ENCODE results near the gene TEC. TPM values are rescaled to one million over a fixed set of nuclear protein-coding genes. Genes with fewer than 3 reads are reported as not detected.
"Not testable (repeated sequence)": the region's sequence is repeated elsewhere in the genome, so short reads cannot be mapped to it uniquely, and the experiment has no call there.

The TEC gene
- total RNA-seq, 1 donor from 2014 or later = 6.1 TPM

DNA sequence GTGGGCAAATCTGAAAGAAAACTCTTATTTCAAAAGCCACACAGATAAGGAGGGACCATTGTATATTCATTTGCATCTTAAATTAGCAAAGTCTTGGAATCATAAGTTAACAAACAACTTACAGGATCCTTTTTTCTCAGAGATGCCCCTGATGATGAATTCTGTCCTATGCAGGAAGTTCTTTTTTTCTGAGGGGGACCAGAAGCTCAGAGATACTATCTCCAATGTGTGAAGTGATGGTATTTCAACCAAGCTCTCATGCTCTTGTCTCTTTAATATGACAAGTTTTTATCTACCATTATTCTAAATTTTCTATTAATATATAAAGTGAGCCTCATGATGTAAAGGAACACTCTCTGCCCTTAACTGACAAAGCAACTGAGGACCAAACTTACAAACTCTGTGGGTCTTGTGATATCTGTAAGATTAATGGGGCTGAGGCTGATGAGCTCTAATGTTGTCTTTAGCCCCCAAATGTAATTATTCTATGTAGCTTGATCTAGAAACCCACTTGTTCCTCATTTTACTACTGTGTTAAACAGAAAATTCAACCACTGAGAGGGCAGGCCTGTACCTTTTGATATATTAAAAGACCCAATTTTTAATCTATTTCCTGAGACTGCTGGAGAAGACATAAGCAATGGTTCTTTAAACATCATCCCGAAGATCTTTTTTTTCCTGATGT is 27.0 kb downstream of the TEC start:
- no peak for DNase-seq (ENCODE audit: low read depth)

DNA sequence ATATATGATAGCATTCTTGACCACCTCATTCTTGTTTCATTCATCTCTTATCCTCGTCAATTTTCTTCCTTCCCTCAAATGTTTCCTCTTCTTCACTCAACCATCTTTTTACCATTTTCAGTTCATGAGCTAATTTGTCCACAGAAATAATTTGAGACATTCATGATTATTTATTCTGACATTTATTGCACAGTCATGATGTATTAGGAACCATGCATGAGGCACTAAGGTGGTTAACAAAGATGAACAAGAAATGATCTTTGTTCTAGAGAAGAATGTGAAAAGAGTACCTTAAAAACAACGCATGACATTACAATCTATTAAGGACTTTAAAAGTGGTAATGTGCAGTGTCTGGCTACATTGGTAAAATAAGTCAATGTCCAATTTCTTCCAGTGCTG is 27.9 kb downstream of the TEC start:
- DNase-seq (ENCODE audit: low read depth) = no peak

DNA sequence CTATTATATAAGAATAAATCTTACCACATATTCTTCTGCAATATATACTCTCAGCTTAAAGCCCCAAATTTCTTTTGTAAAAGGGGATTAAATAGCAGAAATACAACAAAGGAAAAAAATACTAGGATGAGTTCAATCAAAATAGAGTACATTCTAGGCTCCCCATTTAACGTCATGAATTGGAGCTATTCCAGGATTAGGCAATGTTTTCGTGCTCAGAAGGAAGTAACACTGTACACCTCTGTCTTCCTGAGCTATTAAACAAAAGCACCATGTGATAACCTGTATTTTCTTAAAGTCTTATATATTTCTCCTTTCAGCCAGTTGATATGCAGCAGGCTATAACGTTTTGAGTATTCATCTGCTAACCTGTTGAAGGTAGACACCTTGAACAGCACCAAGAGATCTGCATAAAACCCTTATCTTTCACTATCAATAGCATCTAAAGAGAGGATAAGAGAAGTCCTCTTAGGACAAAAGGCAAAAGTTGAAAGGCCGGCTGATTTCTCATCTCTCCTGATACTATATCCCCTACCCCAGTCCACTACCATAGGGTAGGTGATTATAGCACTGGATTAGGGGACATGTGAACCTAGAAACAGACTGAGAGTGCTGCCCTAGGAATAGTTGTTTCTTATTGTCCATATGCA is 31.5 kb downstream of the TEC start:
- peak; percentile 84 for DNase-seq (ENCODE audit: low read depth)

DNA sequence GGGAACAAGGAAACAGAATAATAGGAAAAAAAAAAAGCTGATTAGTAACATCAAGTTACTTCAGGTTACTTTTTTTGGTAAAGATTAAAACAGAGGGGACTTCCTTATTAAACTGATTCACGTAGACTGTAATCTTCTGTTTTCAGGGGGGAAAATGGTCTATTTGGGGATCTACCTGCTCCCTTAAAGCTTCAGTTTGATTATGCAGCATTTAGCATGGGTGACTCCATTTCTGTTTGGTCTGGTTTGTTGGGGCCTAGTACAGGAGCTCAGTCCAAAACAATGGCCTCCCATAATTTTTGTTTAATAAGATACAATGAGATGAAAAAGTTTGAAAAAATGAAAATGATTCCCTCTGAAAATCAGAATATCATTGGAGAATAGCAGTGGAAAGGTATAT is 34.6 kb downstream of the TEC start:
- DNase-seq (ENCODE audit: low read depth) = no peak

DNA sequence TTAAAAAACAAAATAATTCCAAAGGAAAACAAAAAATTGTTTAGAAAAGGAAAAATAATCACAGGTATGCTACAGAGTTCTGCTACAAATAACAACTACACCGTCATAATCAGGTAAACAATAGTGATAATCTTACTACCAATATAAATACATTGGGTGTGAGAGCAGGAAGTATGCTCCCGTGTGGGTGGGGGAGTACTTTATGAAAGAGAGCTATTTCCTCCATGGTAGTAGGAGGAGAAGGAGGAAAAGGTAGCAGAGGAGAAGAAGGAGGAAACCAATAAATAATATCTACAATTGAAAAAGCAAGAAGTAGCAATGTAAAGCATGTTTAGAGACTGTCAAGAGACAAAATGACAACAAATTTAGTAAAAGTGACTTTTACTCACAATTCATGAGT is 35.1 kb downstream of the TEC start:
- no peak for DNase-seq (ENCODE audit: low read depth)

DNA sequence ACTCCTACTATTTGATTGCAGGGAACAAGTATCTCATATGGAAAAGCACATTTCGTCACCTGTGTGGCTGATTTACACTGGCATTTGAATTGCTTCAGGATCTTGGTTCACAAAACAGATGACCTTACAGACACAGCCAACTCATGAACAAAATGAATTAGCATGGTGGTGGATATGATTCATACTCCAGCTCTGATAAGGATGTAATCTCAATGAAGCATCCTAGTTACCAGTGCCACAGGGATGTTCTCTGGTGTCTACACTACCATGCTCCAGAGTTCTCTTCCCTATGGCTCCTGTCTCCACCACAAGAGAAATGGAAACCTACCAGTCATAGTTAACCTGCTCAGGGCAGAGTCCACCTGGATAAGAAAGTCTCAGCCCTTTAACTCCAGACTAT is 40.7 kb downstream of the TEC start:
- DNase-seq (ENCODE audit: low read depth) = peak; percentile 28

DNA sequence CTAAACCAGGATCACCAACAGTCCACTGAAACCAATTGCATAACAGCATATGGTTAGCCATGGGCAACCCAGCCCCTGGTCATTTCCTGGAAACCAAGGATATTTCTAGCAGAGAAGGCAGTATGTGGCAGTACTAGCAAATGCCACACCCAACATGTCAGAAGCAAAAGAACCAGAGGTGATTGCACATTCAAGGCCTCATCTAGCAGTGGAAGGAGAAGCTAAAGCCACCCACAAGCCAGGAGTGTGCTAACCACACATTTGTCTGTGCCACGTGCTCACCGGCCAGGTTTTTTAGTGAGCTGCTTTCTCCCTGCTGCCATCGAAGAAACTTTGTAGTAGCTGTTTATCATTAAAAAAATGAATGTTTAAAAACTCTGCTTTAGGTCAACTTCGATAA is 42.0 kb downstream of the TEC start:
- DNase-seq (ENCODE audit: low read depth) = peak; percentile 67

DNA sequence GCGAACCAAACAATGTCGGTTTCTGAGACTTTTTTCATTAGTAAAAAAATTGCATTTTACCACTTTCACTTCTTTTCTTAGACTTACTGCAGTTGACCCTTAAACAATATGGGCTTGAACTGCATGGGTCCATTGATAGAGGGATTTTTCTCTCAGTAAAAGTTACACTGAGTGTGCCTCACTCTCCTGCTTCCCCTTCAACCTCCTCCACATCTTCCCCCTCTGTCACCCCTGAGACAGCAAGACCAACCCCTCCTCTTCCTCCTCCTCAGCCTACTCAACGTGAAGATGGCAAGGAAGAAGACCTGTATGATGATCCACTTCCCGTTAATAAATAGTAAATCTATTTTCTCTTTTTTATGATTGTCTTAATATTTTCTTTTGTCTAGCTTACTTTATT is 43.4 kb downstream of the TEC start:
- DNase-seq (ENCODE audit: low read depth) = no peak

DNA sequence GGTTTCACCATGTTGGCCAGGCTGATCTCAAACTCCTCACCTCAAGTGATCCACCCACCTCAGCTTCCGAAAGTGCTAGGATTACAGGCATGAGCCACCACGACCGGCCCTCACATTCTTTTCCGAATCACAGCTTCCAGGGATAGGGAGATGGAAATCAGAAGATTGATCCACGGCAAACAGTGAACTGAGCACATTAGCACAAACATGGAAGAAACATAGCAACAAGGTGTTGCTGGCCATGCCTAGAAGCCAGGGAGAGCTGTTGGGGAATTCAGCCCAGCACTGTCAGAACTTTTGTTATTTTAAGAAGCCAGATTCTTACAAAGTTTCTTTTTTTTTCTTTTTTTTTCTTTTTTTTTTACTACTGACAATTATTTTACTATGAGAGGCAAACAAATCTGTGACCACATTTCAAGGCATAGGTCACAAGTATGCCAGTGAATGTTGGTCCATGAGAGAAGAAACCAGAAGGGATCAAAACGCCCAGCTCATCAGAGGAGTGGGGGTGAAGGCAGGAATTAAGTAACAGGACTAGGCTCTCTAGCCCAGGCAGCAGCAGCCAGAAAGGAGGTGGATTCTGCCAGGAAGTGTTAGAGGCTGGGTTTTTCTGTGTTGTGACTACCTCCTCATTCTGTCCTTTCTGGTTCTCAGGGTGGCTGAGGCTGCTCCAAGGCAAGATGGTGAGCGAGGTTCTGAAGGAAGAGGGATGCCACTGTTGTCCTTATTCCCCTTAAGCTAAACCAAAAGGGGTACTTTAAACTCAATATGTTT is 44.1 kb downstream of the TEC start:
- no peak for DNase-seq (ENCODE audit: low read depth)

DNA sequence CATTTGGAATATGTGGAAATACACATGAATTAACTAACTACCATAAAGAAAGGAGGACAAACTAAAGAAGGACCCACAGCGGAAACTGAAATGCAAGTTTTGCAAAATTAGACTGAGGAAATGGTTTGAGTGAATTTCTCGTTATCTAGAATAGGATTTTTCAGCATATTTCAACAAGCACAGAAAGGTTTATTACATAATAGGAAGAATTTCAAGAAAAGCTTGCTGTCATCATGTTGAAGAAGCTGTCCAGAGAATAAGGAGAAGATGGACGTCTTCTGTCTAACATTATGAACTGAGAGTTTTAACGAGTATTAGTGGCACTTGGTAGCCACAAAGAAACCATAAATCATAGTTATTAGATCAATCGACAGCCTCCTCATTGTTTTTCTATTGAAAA is 45.0 kb downstream of the TEC start:
- no peak for DNase-seq (ENCODE audit: low read depth)

DNA sequence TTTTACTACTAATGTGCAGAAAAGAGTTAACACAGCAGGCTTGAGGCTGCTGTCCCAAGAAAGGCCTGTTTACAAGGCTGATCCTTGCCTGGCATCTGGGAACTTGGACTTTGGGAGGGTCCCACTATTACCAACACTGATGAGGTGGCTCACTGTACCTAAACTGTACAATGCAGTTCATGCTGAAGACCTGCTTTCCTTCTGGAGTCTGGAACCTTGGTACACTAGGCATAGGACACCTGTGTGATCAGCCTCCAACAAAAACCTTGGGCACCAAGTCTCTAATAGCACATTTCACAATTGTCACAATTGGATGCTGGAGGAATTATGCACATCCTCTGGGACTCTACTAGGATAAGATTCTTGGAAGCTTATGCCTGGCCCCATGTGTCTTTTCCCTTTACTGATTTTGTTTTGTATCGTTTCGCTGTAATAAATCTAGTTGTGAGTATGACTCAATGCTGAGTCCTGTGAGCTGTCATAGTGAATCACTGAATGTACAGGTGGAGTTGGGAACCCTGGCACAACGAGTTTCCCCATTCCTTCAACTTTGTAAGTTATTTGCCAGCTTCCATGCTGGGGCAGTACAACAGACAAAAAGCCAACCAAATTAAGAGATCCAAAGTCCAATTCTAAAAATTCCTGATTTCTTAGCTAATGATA is 45.9 kb downstream of the TEC start:
- DNase-seq (ENCODE audit: low read depth) = peak; percentile 87

DNA sequence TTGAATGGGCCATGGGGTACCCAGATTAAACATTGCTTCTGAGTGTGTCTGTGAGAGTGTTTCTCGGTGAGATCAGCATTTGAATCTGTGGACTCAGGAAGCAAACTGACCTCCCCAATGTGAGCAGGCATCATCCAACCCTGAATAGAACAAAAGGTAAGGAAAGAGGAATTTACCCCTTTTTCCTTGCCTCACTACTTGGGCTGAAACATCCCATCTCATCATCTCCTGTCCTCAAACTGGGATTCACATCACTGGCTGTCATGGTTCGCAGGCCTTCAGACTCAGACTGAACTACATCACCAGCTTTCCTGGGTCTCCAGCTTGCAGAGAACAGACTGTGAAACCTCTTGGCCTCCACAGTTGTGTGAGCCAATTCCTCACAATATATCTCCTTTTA is 47.1 kb downstream of the TEC start:
- DNase-seq (ENCODE audit: low read depth) = peak; percentile 78

DNA sequence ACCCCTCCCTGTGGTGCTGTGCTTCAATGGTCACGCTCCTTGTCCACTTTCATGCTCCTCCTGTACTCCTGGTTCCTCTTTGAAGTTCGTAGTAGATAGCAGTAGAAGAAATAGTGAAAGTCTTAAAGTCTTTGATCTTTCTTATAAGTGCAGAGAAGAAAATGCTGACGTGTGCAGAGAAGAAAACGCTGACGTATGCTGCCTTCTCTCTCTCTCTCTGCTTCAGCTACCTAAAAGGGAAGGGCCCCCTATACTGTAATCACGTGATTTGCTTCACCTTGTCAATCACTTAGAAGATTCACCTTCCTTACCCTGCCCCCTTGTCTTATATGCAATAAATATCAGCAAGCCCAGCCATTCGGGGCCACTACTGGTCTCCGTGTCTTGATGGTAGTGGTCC is 50.2 kb downstream of the TEC start:
- not testable (repeated sequence) for DNase-seq (ENCODE audit: low read depth)

DNA sequence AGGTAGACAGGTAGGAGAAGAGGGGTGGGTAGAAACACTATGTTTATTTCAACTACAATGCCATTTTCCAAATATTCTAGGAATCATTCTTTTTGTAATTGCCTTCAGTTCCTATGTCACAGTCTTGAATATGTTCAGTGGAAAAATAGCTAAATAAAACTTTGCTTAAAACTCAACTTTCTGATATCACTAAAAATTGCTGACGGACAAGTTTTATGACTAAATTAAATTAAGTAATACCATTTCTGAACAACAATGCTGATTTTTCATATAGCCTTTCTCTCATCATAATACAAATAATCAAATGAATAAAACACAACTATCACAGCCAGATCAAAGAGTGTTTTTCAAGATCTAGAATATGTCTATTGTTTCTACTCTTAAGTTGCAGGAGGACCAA is 53.1 kb downstream of the TEC start:
- DNase-seq (ENCODE audit: low read depth) = no peak

DNA sequence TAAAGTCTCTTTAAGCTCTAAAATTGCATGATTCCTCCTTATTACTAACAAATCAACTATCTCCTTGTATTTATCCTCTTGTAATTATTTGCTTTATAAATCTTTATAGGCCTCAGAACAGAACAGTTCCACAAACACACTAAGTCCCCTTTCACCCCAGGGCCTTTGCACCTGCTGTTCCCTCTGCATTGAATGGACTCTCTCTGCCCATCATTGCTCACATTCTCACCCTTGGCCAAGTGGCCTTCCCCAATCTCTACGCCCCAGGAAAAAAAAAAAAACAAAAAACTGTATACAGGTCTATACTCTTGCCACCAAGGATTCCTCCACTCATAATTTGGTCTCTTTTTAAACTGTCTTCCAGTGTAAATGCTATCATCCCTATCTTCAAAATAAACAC is 53.7 kb downstream of the TEC start:
- no peak for DNase-seq (ENCODE audit: low read depth)

DNA sequence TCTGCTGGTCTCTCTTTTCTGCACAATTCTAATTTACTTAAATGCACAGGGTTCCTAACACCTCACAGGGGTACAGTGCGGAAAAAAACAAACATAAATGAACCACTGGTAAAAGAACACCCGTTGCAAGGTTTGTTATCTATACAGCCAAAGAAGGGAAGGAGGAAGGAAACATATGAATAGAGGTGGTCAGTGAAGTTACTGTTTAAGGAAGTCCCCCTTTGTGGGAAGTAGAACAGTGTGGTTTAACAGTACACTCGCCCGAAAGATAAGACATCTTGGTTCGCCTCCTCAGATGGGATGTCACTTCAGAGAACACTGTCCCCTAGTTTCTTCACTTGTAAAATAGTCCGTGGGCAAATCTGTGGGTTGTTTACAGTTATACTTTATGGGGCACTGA is 57.5 kb downstream of the TEC start:
- DNase-seq (ENCODE audit: low read depth) = no peak

DNA sequence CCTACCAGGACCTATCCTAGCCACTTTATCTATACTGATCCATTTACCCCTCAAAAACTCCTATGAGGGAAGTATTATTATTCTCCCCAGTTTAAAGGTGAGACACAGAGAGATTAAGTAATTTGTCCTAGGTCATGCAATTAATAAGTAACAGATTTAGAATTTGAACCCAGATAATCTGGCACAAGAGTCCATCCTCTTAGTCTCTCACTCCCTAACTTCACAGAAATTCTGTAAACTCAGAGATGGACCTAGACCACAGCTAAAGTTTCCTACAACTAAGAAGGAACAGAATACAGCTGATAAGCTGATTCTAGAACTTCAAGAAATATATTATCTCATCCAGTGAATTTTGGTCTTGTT is 58.7 kb downstream of the TEC start:
- no peak for DNase-seq (ENCODE audit: low read depth)

DNA sequence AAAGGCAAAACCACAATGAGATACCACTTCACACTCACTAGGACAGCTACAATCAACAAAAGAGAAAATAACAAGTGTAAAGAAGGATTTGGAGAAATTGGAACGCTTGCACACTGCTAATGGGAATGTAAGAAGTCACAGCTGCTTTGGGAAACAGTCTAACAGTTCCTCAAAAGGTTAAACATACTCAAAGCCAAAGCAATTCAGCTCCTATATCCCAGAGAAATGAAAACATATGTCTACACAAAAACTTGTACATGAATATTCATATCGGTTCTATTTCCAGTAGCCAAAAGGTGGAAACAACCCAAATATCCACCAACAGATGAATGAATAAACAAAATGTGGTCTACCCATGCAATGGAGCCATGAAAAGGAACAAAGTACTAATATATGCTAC is 64.0 kb downstream of the TEC start:
- no peak for DNase-seq (ENCODE audit: low read depth)

DNA sequence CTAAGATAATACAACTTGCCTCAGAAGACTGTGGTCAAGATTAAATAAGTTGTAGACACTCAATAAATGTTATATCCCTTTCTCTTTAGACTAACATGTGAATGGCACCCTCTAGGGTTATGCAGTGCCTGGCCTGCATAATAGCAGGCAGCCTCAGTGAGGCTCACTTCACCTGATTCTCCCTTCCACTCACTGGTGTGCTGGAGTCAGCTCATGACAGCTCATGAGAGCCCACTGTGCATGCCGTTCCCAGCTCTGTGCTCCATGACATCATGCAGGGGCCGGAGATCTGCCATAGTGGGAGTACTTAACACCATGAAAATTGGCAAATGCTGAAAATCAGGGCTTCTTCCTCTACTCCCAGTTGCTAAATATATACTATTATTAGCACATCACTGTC is 64.5 kb downstream of the TEC start:
- DNase-seq (ENCODE audit: low read depth) = no peak

DNA sequence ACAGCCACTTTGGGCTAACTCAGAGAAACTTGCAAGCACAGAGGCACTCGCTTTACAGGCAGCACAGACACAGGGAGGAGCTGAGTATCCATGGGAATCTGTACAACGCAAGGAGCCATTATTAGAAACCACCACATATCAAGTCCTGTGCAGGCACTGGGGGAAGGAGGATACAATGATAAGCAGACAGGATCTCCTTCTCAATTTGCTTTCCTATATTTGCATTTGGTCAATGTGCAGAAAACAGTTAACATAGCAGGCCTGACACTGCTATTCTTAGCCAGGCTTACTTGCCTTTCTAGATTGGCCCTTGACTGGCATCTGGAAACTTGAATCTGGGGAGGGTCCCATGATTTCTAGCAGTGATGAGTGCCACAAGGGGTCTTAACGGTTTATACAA is 65.8 kb downstream of the TEC start:
- DNase-seq (ENCODE audit: low read depth) = no peak

DNA sequence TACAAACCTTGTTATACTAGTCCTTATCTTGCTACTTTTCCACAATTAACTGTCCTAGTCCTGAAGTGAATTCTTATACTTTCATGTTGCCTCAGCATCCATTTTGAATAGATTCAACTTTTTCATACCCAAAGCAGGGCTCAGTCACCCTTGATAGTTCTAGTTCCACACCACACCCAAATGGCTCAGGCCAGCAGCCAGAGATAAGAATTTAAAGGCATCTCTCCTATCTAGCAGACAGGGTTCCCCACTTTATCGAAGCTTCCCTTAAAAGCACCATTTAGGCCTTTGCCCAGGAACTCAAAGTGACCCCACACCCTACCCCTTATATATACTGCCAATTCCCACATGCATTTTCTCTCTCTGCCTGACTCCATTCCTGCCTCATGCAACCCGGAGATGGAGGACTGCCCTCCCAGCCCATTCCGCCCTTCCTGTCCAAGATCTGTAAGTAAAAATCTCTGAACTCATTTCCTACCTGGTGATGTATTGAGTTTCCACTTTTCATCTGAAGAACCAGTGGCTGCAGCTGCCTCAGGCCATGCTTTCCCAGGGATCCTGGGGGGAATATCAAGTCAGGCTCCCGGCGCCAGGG is 71.9 kb downstream of the TEC start:
- no peak for DNase-seq (ENCODE audit: low read depth)

DNA sequence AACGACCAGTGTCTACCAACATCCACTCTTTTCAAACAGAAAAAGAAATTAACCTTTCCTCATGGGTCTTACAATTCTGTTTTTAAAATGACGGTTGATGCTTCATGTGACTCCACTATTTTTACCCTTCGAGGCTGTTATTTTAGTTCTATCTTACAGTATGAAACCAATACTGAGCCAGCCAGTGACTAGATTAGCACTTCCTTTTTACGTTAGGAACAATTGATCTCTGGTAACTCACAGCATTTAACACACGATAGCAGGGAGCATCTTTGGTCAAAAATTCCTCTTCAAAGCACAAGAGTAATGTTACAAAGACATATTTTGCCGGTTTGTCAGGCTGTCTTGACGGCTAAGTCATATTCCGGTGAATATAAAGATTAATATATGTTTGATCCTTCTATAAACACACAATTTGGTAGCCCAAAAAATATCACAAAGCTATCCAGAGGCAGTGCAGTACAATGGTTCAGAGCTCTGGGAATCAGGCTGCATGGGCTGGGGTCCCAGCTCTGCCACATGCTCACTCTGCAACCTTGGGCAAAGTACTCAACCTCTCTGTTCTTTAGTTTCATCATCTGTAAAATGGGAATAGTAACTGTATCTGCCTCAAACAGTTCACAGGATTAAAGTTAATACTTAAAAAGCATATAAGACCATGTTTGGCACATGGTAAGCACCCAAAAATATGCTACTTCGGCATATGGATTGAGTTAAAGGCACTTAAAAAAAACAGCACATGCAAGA is 72.7 kb downstream of the TEC start:
- no peak for DNase-seq (ENCODE audit: low read depth)
